GM18508 (cell line): ENCODE measurements around the gene RDH11.
"Not testable (repeated sequence)": the region's sequence is repeated elsewhere in the genome, so short reads cannot be mapped to it uniquely, and the experiment has no call there.

ENCODE experiments used
- ATAC-seq: cut with Tn5 transposase; IDR thresholded peaks from one replicate; pipeline ENCODE4 v1.9.1; 2021; ENCODE audit warnings: moderate number of reproducible peaks; ENCODE audit not compliant: insufficient read depth, unreplicated experiment

RDH11 gene

DNA sequence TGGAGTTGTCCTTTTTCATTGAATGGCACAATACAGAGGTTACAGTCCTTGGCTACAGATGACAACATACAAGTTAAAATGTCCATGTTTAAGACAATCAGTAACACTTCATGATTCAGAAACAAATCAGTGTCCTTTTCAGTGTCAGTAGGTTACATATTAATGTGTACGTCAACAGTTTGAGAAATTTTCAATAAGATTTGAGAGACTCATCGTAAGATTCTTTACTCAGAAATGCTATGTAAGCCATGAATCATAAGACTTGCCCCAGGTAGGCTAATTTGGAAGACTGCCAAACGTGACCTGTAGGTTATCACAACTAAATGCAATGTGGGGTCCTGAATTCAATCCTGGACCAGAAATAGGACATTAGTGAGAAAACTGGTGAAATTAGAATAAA is 9.6 kb upstream of the RDH11 start:
- ATAC-seq, result no peak

DNA sequence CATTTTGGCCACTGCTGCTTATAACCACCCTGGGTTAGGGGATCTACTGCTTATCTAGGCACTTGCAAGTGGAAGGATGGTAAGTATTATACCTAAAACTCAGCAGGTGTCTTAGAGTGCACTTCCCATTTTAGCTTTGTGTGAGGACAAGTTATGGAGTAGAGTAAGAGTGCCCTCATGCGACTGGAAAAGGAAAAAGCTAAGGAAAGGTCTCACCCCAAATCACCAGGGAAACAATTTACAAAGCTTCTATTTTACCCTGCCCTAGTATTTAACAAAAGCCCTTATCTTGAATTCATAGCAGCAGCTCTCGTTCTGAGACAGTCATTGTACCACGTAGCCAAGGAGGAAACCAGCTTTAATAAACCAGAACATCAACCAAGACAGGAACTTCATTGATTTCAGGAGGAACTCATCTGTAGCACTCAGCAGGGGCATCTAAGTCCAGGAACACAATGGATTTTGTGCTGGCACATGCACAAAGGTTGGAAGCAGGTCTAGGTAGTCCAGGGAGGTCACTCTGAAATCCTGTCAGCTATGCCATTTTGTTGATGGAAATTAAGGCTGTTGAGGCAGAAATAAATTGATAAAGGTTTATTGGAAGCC is 9.0 kb upstream of the RDH11 start:
- no peak for ATAC-seq

DNA sequence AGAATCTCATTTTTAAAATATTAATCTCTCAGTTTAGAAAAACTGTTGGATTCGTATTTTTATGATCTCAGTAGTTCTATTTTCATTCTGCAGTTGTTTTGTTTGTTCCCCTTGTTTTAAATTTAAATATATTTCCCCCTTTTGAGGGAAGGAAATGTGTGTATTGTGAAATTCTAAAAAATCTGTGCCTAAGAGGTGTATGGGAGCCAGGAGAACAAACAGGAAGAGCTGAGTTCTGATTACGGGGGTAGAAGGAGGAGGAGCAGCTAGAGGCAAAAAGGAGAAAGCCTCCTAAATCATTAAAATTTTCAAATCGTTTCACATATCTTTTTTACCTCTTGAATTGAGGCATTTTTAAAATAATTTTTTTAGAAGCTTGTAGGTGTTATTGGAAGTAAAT is 8.4 kb upstream of the RDH11 start:
- no peak for ATAC-seq

DNA sequence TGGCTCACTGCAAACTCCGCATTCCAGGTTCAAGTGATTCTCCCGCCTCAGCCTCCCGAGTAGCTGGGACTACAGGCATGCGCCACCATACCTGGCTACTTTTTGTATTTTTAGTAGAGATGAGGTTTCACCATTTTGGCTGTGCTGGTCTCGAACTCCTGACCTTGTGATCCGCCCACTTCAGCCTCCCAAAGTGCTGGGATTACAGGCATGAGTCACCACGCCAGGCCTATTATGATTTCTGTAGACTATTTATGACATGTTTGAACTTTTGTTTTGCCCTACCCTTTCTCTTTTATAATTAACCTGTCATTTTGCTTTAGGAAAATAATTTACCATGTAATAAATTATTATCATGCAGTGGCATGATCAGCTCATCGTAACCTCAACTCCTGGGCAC is 5.9 kb upstream of the RDH11 start, which contains the start of gene RDH12:
Gene RDH12, plus strand, starts transcription at position 395 of the 400 bp plus-strand sequence. CDS start 20,757 bp downstream, outside the sequence.
- ATAC-seq, result not testable (repeated sequence)

DNA sequence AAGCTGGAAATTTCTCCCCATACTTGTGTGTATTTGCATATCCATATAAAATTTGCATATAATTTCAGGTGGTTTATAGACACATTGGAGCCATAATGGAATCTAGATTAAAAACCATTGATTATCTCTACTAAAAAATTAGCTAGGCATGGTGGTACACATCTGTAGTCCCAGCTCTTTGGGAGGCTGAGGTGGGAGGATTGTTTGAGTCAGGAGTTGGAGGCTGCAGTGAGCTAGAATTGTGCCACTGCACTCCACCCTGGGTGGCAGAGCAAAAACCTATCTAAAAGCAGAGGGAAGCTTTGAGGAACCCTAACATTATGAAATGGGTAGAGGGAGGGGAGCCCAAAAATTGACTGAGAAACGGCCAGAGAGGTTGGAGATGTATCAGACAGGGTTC is 2.6 kb upstream of the RDH11 start:
- ATAC-seq, result no peak

DNA sequence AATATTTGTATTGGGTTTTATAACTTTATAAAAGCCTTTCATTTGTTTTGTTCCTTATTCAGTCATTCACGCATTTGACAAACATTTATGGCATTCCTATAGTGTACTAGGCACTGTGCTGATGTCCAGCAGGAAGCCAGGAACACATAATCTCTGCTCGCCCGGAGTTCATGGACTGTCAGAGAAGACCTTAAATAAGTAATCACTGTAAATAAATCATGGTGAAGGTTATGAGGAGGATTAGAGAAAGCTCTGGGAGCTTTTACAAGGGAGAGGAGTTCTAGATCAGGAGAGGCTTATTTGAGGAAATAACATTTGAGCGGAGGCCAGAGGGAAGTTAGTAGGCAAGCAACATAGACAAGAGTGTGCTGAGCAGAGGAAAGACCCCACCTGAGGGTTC is 1.4 kb upstream of the RDH11 start:
- no peak for ATAC-seq

DNA sequence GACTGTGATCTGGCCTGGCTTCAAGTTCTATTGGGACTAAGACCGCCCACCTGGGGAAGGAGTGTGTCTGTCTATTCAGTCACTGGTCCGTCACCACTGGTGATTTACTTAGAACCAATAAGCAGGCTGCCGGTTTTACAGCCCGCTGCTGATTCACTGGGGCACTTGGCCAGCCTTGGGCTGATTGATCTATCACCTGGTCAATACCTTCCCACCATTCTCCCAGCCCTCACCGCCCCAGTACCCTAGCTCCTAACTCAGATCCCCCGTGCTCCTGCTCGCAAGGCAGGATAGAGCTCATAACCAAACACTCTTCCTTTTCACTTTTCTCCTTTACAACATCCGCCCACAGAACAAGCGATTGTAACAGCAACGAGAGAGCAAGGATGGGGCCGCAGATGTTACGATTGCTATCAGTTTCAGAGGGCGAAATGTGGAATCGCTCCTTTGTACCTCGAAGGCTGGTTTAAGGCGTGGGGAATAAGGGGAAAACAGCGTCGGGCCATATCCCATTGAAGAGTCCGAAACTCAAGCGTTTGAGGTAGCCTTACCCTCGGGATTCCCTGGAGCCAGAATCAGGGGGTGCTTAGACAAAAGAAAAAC is 672 bp downstream of the RDH11 start:
- peak; percentile 83 for ATAC-seq

DNA sequence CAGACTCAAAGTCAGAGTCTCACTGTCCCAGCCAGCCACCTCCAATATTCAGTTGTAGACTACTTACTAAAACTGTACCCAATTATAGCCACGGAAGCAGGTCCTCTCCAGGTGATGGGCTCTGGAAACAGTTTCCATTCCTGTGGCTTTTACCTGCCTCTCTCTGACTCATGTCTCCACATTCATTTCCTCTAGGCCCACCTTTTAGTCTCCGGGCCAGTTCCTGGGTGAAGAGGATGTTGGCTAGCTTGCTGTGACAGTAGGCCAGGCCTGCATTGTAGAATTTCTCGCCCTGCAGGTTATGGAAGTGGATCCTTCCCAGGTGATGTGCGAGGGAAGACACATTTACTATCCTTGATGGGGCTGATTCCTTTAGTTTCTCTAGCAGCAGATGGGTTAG is 5.6 kb downstream of the RDH11 start:
- no peak for ATAC-seq

DNA sequence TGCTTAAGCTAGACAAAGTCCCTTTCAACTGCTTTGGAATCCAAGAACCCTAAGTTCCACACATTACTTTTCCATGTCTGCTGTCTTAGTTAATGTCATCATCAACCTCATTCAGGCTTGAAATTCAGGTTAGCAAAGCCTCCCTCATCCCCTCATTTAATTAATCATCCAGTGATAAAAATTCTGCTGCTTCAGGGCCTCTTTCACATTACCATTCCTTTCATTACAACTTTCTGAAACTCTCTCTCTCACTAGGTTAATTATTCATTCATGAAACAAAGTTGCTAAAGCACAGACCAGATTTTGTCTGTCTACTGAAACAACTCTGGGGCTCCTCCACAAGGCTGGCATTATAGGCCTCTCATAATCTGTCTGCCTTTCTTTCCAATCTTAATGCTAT is 11.7 kb downstream of the RDH11 start:
- no peak for ATAC-seq

DNA sequence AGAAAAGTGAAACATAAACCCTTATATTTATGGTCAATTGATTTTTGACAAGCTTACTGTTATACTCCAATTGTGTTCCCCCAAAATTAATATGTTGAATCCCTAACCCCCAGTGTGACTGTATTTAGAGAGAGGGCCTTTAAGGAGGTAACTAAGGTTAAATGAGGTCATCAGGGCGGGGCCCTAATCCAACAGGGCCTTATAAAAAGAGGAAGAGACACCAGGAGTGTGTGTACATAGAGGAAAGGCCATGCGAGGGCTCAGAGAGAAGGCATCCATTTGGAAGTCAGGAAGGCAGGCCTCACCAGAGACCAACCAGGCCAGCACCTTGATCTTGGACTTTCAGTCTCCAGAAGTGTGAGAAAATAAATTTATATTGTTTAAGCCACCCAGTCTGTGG is 14.6 kb downstream of the RDH11 start:
- ATAC-seq, result no peak

DNA sequence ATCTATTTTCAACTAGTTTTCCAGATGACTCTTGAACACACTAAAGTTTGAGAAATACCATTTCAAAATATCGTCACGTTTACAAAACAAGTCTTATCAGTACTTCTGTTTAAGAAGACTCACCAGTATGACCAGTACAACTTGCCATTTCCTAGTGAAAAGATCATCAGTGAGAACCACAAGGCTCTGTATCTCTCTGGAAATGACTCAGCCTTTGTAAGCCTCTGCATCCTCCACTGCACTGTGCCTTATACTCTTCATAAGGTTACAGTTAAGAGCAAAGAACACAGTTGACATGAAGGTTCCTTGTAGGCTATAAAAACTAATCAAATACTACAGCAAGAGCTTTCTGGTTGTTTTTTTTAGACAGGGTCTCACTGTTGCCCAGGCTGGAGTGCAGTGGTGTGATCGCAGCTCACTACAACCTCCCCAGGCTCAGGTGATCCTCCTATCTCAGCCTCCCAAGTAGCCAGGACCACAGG is 15.4 kb downstream of the RDH11 start:
- peak; percentile 75 for ATAC-seq

DNA sequence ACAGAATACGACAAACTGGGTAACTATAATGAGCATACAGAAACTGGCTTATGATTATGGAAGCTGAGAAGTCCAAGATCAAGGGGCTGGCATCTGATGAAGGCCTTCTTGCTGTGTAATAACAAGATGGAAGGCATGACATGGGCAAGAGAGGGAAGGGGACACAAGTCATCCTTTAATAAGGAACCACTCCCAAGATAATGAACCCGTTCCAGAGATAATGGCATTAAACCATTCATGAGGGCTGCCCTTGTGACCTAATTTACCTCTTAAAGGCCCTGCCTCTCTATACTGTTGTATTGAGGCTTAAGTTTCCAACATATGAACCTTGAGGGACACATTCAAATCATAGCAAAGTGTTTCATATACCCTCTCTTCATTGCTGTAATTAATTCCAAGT is 16.6 kb downstream of the RDH11 start:
- ATAC-seq, result no peak

DNA sequence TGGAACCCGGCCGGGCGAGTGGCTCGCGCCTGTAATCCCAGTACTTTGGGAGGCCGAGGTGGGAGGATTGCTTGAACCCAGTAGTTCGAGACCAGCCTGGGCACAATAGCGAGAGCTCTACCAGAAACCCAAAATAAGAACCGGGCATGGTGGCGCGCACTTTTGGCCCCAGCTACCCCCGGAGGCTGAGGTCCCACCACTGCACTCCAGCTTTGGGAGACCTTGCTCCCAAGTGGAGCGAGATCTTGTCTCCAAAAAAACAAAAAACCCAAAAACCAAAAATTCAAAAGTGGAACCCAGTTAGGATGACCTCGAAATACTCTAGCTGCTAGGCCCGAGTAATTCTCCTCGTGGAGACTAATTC is 20.4 kb downstream of the RDH11 start:
- no peak for ATAC-seq

DNA sequence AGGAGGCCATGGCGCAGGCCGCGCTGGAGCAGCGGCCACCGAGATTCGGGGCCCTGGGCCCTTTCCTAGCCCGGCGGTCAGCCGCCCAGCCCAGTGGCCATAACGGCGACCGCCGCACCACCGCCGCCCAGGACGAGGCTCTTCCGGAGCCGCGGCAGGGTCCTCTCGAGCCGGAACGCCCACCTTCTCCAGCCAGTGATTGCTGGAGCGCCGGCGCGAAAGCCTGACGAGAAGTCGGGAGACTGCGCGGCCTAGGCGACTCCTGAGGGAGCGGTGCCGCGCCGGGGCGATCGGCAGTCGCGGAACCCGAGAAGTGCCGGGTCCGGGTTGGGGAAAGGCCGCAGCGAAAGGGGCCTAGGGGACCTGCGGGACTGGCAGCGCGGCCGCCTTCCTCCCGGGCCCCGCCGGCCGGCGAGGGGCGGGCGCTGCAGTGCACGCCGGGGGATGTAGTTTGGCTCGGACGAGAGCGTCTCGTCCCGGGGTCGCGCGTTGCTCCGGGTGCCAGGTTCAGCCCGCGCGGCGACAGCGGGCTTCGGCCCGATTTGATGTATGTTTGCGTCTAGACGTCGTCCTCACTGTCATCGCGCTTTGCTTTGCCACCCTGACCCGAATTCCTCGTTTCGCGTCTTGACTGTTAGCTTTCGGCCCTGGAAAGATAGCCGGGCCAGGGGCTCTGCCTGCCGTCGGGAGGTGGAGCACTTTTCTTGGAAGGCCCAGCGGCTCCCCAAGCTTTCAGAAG is 20.9 kb downstream of the RDH11 start, which contains the start of gene VTI1B:
Gene VTI1B, minus strand, starts transcription at position 153 of the 739 bp plus-strand sequence. Its CDS starts 143 bp downstream, at position 10.
- ATAC-seq, result no peak

DNA sequence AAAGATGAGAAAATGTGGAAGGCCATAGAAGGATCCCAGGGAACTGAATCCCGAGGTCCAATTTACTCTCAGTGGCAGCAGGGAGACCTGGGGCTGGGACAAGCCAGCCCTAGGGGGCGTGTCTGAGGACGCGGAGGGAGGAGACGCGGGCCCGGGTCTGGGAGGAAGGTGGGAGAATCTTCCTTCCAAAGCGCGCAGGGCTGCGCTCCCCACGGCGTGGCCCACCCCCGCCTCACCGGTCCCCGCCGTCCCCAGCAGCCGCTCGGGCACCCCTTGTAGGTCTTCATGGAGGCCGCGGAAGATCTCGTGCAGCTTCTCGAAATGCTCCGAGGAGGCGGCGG is 21.5 kb downstream of the RDH11 start:
- no peak for ATAC-seq

DNA sequence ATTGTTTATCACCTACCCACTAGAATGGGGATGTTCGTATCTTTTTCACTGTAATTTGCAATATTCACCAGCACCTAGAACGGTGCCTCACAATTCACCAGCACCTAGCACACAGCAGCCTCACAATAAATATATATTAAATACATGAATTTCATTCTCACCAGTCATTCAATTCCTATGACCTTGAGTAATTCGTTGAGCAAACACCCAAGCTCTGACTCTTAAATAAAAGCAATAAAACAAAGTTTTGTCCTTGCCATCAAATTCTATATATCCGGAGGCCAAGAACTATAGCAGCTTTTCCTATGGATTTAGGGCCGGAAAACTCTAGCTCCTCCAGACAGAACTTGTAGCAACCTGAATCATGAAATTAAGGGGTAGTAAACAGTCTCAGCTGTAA is 22.1 kb downstream of the RDH11 start:
- no peak for ATAC-seq

DNA sequence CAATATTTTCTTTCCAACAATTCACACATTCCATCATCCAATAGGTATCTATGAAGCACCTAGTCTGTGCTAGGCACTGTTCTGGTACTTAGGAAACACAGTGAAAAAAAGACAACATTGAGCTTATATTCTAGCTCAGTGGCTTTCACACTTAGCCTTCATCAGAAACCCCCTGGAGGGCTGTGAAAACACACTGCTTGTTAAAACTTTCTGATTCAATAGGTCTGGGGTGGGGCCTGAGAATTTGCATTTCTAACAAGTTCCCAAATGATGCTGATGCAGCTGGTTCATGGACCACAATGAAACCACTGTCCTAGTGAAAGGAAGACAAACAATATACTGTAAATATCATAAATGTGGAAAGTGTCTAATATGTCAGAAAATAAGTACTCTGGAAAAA is 27.0 kb downstream of the RDH11 start:
- ATAC-seq, result no peak

DNA sequence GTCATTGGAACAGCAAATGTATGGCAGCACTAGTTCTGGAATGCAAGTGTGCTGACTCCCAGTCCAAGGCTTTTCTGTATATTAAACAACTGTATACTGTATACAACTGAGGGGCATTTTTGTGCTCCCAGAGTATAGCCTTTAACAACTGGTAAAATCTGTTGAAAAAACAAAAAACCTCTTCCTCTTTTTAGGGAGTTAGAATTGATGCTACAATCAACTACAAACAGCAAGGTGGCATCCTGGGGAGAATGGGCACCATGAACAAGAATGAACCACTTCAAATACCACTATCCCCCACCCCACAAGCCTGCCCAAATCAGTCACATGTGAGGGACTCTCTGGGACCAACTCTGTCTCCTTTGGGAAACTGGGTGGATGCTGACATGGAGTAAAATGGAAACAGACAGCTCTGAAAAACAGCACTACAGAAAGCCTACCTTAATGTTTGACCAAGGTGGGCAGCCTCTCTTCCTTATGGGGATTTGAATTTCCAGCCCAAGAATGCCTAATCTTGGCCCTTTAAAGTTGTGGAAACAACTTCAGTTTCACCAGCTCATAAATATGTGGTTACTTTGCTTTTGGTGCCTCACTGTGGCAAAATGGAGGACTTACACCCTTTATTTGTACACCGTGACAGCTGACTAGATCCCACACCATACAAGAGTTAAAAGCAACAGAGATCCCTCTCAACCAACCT is 28.7 kb downstream of the RDH11 start:
- ATAC-seq, result no peak

DNA sequence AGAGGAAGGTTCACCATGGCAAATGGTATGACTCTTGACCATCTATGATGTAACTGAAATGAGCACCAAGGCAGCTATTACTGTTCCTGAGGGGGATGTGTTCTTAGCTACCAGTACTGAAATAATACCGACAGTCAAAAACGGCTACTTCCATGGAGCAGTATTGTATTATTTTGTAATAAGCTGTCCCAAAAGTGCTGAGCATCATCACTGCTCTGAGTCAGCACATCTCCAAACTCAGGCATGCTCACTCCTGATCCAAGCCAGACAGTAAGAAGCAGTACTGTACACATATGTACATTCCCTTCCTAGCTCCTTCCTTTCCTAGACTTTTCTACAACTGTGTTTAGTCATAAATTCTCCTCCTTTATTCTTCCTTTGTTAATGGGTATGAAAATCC is 29.7 kb downstream of the RDH11 start:
- no peak for ATAC-seq

DNA sequence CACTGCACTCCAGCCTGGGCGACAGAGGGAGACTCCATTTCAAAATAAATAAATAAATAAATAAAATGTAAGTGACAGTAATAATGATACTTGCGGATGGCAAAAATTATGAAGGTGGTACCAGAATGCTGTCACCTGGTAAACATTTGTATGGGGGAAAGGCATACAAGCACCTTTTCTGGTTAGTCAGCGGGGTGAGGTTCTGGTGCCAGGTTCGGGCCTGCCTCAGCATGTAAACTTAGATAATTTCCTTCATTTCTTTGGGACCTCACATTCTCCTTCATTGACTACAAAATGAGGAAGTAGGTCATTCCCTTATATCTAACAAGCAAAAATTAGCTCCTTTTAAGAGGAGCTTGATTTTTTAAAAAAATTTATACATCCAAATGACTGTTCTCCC is 31.9 kb downstream of the RDH11 start:
- no peak for ATAC-seq

DNA sequence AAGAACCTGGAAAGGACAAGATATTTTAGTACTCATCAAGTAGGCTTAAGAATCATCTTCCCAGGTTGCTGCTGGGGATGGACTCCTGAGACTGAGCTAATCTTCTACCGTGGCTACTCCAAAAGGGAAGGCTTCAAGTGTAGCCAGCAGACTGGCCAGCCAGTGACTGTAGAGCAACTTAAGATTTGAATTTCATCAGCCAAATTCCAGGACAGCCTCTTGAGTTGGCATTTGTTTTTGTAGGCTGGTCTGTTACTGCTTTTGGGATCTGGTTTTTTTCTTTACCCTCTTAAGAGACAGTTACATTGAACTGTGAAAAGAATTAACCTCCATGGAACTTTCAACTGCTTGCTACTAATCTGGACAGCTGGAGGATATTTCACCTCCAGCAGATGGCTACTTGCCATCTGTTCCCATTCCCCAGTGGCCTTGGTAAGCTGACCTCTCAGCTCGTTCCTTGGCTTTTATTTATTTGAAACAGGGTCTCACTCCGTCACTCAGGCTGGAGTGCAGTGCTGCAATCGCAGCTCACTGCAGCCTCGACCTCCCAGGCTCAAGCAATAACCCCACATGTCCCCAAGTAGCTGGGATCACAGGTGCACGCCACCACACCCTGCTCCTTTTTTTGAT is 41.8 kb downstream of the RDH11 start:
- no peak for ATAC-seq
